Upper lobe of right lung (tissue), 1 donor: ENCODE results near the gene PSMC2. TPM values are rescaled to one million over a fixed set of nuclear protein-coding genes. Genes with fewer than 3 reads are reported as not detected.
A peak's percentile ranks its signal among the peaks of the same experiment; 100 is the strongest.

ENCODE experiments used
- ATAC-seq: fragments of 200-7000 bp; cut with Tn5 transposase; one replicate; pipeline ENCODE4 v1.9.1; 2020; ENCODE audit warnings: mild to moderate bottlenecking, moderate library complexity
- DNase-seq: peaks from one replicate; pipeline ENCODE4 v3.0.0-alpha.2; 2020
- H3K27ac ChIP-seq: fragments of 200-600 bp; one replicate; pipeline ENCODE4 v1.8.0; 2022
- H3K27me3 ChIP-seq: fragments of 200-600 bp; one replicate; pipeline ENCODE4 v1.8.0; 2022; ENCODE audit warnings: mild to moderate bottlenecking
- H3K36me3 ChIP-seq: fragments of 200-600 bp; one replicate; pipeline ENCODE4 v1.8.0; 2022
- H3K4me1 ChIP-seq: fragments of 200-600 bp; one replicate; pipeline ENCODE4 v1.8.0; 2022
- H3K4me3 ChIP-seq: fragments of 200-600 bp; one replicate; pipeline ENCODE4 v1.8.0; 2022; ENCODE audit warnings: mild to moderate bottlenecking
- H3K9me3 ChIP-seq: fragments of 200-600 bp; one replicate; pipeline ENCODE4 v1.8.0; 2022
- intact Hi-C: fragments of 100-400 bp; cut with DNase I; formaldehyde crosslinking; loops from one replicate; pipeline ENCODE4 v1.11.0; 2022
- total RNA-seq: library from RNA; stranded (reverse); fragmentation: NEBNext Ultra II Directional; extraction: Animal tissue kit (Norgen Biotek cat#: 25700); gene quantifications from one replicate; pipeline ENCODE4 v1.2.1, GENCODE V29; 2021
- TF ChIP-seq, protein P1 (sequence below): fragments of 200-600 bp; IDR thresholded peaks from one replicate; pipeline ENCODE4 v1.8.0; 2022; ENCODE audit warnings: antibody characterized with exemption
- donor health status: DM: no; HTN: yes; CAD: no; lungs with severe emphysema.

The PSMC2 gene
- total RNA-seq, 1 donor from 2014 or later = 97.6 TPM

DNA sequence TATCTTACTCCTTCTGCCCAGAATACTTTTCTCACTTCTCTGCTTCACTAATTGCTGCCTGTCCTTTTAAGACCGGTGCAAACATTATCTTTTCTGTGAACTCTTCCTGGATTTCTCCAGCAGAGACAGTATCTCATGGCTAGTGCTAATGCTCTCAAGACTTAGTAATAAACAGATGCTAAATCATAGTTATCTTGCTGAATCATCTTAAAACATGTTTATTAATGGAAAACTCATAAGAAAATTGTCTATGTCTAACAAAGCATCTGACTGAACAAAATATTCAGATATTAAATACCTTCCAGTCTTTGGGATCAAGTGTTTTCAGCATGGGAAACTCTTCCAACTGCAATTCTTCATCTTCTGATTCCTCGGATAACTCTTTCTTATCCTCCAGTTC, 6.0 kb upstream of the PSMC2 start:
- no peaks in the 10 kb centered on the region for H3K9me3 ChIP-seq
- H3K27me3 ChIP-seq = no peaks in the 10 kb centered on the region
- H3K4me1 ChIP-seq = peaks cover 14% of the 10 kb centered on the region
- intact Hi-C loops = no loop called here
- no peak overlapping the region for H3K4me3 ChIP-seq
- peaks cover 51% of the 10 kb centered on the region for H3K36me3 ChIP-seq
- no peak for ATAC-seq
- DNase-seq = no peak
- TF ChIP-seq, protein P1, sequence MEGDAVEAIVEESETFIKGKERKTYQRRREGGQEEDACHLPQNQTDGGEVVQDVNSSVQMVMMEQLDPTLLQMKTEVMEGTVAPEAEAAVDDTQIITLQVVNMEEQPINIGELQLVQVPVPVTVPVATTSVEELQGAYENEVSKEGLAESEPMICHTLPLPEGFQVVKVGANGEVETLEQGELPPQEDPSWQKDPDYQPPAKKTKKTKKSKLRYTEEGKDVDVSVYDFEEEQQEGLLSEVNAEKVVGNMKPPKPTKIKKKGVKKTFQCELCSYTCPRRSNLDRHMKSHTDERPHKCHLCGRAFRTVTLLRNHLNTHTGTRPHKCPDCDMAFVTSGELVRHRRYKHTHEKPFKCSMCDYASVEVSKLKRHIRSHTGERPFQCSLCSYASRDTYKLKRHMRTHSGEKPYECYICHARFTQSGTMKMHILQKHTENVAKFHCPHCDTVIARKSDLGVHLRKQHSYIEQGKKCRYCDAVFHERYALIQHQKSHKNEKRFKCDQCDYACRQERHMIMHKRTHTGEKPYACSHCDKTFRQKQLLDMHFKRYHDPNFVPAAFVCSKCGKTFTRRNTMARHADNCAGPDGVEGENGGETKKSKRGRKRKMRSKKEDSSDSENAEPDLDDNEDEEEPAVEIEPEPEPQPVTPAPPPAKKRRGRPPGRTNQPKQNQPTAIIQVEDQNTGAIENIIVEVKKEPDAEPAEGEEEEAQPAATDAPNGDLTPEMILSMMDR = no peak
- no peak overlapping the region for H3K27ac ChIP-seq

DNA sequence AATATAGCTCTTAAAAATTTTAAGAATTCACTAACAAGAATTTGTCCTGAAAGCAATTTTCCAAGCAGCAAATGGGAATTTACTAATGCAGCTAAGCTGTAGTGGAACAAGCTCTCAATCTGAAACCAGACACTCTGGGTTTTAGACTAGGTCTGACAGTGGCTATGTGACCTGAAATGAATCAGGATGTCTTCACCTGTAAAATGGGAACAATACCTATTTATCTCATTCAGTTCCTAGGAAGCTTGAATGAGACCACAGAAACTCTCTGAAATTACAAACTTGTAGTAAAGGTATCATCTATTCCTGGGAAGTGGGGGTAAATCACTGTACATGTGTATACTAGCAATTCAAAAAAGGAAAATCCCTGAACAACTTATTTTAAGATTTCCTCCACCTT, 4.1 kb upstream of the PSMC2 start:
- ATAC-seq (no peak), DNase-seq (no peak)
- Histone ChIP-seq H3K27ac (no peak overlapping the region), H3K4me3 (peak overlapping the region; percentile 98), H3K4me1 (peaks cover 20% of the 10 kb centered on the region), H3K27me3 (no peaks in the 10 kb centered on the region), H3K9me3 (no peaks in the 10 kb centered on the region), H3K36me3 (peaks cover 35% of the 10 kb centered on the region)
- TF ChIP-seq, protein P1 = no peak
- intact Hi-C loops = no loop called here

DNA sequence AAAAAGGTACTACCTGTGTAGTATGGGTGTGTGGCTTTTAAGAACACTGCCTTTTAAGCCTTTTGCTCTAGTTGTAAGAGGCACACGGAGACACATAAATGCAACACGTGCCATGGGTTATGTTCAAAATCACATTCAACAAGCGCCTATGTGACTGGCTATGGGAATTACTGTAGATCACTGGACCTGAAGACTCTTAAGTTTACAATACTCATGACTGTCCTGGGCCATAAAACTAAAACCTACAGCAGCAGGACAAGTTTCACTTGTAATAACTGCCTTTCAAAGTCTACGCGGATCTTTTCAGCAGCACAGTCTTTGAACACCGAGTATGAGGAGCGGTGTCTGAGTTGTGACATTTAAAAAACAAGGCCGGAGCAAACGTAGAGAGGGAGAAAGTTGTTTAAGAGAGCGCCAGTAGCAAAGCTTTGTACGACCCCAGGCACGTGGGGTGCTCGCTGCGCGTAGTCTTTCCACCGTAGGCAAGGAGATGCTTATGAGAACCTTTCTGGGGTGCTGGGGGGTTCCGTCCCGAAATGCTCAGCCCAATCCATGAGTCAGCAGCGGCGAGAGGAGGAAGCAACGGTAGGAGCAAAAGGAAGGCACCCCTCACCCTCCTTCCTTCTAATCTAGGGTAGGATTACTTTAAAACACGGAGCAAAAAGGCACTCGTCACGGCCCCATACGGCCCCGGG, 3.5 kb upstream of the PSMC2 start:
- TF ChIP-seq, protein P1 = no peak
- Histone ChIP-seq H3K4me3 (peak overlapping the region; percentile 98), H3K27me3 (no peaks in the 10 kb centered on the region), H3K4me1 (peaks cover 26% of the 10 kb centered on the region), H3K27ac (peak overlapping the region; percentile 88), H3K36me3 (peaks cover 29% of the 10 kb centered on the region), H3K9me3 (no peaks in the 10 kb centered on the region)
- ATAC-seq (peak; percentile 43), DNase-seq (no peak)
- intact Hi-C loops = no loop called here

DNA sequence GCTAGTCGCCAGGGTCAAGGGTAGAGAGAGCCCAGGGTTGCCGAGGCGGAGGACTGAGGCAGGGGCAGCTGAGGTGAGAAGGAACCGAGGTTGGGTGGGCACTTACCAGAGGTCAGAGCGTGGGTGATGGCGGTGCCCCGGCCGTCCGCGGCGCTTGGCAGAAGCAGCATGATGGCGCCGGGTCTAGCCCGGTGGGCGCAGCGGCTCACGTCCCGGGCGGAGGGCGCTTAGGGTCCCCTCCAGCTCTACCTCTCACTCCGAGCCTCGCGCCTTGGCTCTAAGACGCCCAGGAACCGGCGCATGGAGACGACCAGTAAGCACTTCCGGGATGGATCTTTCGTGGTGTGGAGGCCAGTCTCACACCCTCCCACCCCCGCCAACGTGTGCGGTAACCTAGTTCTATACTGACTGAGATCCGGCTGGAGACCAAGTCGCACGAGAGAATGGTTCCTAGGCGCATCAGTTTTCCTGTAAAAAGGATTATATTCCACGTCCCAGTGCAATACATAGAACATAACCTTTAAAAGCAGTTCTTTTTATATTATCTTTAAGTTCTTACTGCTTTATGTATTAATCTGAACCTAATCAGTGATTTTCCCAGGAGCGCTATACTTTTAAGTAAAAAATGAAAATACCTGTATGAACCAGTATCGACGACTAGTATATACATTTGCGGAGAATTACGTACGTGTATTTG, 2.8 kb upstream of the PSMC2 start, which contains the start of gene DNAJC2:
TSS of gene DNAJC2 (minus strand) at position 315 of the 697 bp plus-strand sequence. CDS start at position 170, 145 bp downstream.
- H3K4me3 ChIP-seq = peak within 1 kb of the TSS; percentile 98
- no peaks in the 10 kb centered on the region for H3K9me3 ChIP-seq
- TF ChIP-seq, protein P1 = no peak
- peak; percentile 91 for DNase-seq
- intact Hi-C loops = no loop called here
- peaks cover 22% of the 10 kb centered on the region for H3K36me3 ChIP-seq
- peaks cover 33% of the 10 kb centered on the region for H3K4me1 ChIP-seq
- peak; percentile 97 for ATAC-seq
- H3K27ac ChIP-seq = peak within 1 kb of the TSS; percentile 88
- no peaks in the 10 kb centered on the region for H3K27me3 ChIP-seq

DNA sequence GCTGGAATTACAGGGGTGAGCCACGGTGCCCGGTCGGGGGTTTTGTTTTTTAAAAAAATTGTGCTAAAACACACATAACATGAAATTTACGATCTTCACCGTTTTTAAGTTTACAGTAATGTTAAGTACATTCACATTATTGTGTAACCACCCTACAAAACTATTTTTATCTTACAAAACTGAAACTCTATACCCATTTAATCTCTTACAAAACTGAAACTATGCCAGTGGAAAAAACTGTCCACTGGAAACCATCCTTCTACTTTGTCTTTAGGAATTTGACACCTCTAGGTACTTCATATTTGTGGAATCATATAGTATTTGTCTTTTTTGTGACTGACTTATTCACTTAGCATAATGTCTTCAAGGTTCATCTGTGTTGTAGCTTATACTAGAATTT, 1.0 kb upstream of the PSMC2 start:
- ATAC-seq = no peak

More for the DNA sequence above, 1.0 kb upstream of the PSMC2 start:
- peaks cover 50% of the 10 kb centered on the region for H3K4me1 ChIP-seq
- H3K36me3 ChIP-seq = peaks cover 5% of the 10 kb centered on the region
- no peaks in the 10 kb centered on the region for H3K27me3 ChIP-seq
- H3K27ac ChIP-seq = no peak overlapping the region
- intact Hi-C loops = no loop called here
- no peaks in the 10 kb centered on the region for H3K9me3 ChIP-seq
- TF ChIP-seq, protein P1 = no peak
- H3K4me3 ChIP-seq = no peak overlapping the region
- DNase-seq = no peak
